GM12801 (cell line): Measurements from ENCODE around the gene SYNCRIP.

Experiments
- CTCF ChIP-seq: IDR thresholded peaks from one replicate; pipeline ENCODE4 v1.5.1; 2011; ENCODE audit warnings: control low read depth; ENCODE audit not compliant: insufficient read length; ENCODE audit errors: extremely low read depth

SYNCRIP gene

GRCh38 chr6:85660181-85660611 lies 17.5 kb upstream of the SYNCRIP start:
- TF ChIP-seq CTCF = no peak

- TF ChIP-seq CTCF = no peak
These were observed 7.9 kb upstream of the SYNCRIP start for GRCh38 chr6:85650606-85651005.

- TF ChIP-seq CTCF = no peak
These were observed 1.6 kb upstream of the SYNCRIP start for GRCh38 chr6:85644279-85644762.

GRCh38 chr6:85643537-85644278 lies 1.0 kb upstream of the SYNCRIP start:
- TF ChIP-seq CTCF = no peak

GRCh38 chr6:85641897-85642773 lies 551 bp downstream of the SYNCRIP start:
- TF ChIP-seq CTCF = no peak

- no peak for TF ChIP-seq CTCF
These were observed 1.2 kb downstream of the SYNCRIP start for GRCh38 chr6:85641522-85641896.

GRCh38 chr6:85640821-85641220 lies 1.9 kb downstream of the SYNCRIP start:
- no peak for TF ChIP-seq CTCF
